Prostate gland (tissue), 2 donors: ENCODE results near the gene BAG1. TPM values are rescaled to one million over a fixed set of nuclear protein-coding genes. Genes with fewer than 3 reads are reported as not detected.

Experiments
- DNase-seq: peaks from one replicate; pipeline ENCODE4 v3.0.0-alpha.2; 2019; ENCODE audit warnings: low spot score
- H3K27ac ChIP-seq, 2 donors: fragments of 200-600 bp; sonication (generic); 2 replicates each; pipeline ENCODE4 v1.5.1; 2017 to 2019
- H3K27me3 ChIP-seq: fragments of 200-600 bp; sonication (generic); replicated peaks from 2 replicates; pipeline ENCODE4 v1.5.1; 2019; ENCODE audit not compliant: insufficient read depth
- H3K36me3 ChIP-seq, 2 donors: fragments of 200-600 bp; sonication (generic); 1 replicate in 1 of 2; 2 replicates in 1 of 2; pipeline versions ENCODE4 v1.5.1 to v1.8.1; 2017 to 2019
- H3K4me1 ChIP-seq: fragments of 200-600 bp; sonication (generic); replicated peaks from 2 replicates; pipeline ENCODE4 v1.5.1; 2019
- H3K4me3 ChIP-seq, 2 donors: fragments of 200-600 bp; sonication (generic); 2 replicates each; pipeline ENCODE4 v1.5.1; 2017 to 2019
- H3K9me3 ChIP-seq: fragments of 200-600 bp; sonication (generic); 2 replicates; pipeline ENCODE4 v1.5.1; 2017
- POLR2A ChIP-seq: fragments of 450-650 bp; IDR thresholded peaks from one replicate; pipeline ENCODE4 v1.6.1; 2016; ENCODE audit warnings: antibody characterized with exemption, mild to moderate bottlenecking
- POLR2AphosphoS5 ChIP-seq: sonication (generic); formaldehyde crosslinking; IDR thresholded peaks from one replicate; pipeline ENCODE4 v1.6.1; 2017; ENCODE audit warnings: antibody characterized with exemption
- WGBS: methylation state at CpG from one replicate; pipeline ENCODE4 v1.1.5; 2018; 5-methylcytosine and 5-hydroxymethylcytosine counted together
- intact Hi-C: fragments of 100-400 bp; cut with DNase I; formaldehyde crosslinking; loops from one replicate; pipeline ENCODE4 v1.14.2; 2022
- total RNA-seq, 2 donors: library from RNA; depleted of rRNA; stranded (reverse); fragments of >200 nt; gene quantifications; one replicate each; pipeline ENCODE4 v1.1.0, GENCODE V29; 2016
- TF ChIP-seq, protein P1 (sequence below), 4 experiments: fragments of 200-600 bp in 2 of 4; fragments of 450-650 bp in 2 of 4; sonication (generic) in 2 of 4; IDR thresholded peaks; 1 replicate in 3 of 4; 2 replicates in 1 of 4; pipeline ENCODE4 v1.5.1; 2016 to 2019; ENCODE audit warnings: antibody characterized with exemption in 4 of 4, mild to moderate bottlenecking in 2 of 4, moderate library complexity in 2 of 4

Gene BAG1
- total RNA-seq, 2 donors from 2014 or later = 94.9 to 112 TPM

DNA sequence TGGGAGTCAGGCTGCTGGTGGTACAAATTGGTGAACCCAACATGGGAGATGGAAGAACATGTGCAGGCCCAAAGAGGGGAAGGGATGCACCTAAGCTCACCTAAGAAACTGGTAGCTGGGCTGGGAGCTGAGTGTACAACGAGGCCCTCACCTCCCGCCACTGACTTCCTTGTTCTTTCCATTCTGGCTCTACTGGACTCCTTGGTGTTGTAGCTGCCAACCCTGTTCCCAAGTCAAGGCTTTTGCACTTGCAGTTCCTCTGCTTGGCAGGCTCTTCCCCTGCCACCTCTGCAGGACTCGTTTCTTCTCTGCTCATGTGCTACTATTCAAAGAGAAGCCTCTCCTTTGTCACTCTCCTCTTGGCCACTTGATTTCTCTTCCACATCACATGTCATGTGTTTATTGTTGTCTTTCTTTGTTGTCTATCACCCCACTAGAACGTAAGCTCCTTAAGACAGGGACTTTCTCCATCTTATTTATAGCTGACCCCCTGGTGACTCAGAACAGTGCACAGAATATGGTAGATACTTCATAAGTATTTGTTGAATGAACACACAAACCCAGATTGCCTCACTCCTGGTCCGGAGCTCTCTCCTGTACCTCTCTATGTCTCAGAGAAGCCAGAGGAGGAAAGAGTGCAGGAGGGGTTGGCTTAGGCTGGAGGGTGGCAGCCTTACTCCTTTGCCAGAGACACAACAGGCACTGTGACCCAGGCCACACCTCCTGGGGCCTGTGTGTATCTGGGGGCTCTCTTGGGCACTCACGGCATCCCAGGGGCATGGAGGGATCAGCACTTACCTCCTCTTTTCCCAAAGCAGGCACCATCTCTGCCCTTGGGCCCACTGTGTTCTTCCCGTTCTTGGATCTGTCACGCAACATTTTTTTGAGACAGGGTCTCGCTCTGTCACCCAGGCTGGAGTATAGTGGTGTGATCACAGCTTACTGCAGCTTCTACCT is 29.7 kb downstream of the BAG1 start:
- Histone ChIP-seq H3K27me3 (no peaks in the 10 kb centered on the region), H3K9me3 (no peaks in the 10 kb centered on the region), H3K36me3 (no peaks in the 10 kb centered on the region), H3K4me3 (no peak overlapping the region), H3K4me1 (peaks cover 9% of the 10 kb centered on the region), H3K27ac (peak overlapping the region; percentile 63 to 79)
- 72% methylated on average over 9 of the region's 9 CpGs for WGBS
- intact Hi-C loops = no loop called here
- no peak for DNase-seq
- TF ChIP-seq POLR2AphosphoS5 = no peak
- TF ChIP-seq, protein P1, sequence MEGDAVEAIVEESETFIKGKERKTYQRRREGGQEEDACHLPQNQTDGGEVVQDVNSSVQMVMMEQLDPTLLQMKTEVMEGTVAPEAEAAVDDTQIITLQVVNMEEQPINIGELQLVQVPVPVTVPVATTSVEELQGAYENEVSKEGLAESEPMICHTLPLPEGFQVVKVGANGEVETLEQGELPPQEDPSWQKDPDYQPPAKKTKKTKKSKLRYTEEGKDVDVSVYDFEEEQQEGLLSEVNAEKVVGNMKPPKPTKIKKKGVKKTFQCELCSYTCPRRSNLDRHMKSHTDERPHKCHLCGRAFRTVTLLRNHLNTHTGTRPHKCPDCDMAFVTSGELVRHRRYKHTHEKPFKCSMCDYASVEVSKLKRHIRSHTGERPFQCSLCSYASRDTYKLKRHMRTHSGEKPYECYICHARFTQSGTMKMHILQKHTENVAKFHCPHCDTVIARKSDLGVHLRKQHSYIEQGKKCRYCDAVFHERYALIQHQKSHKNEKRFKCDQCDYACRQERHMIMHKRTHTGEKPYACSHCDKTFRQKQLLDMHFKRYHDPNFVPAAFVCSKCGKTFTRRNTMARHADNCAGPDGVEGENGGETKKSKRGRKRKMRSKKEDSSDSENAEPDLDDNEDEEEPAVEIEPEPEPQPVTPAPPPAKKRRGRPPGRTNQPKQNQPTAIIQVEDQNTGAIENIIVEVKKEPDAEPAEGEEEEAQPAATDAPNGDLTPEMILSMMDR (IDR thresholded peaks at IDR 0.05) = no peak
- TF ChIP-seq POLR2A = no peak

DNA sequence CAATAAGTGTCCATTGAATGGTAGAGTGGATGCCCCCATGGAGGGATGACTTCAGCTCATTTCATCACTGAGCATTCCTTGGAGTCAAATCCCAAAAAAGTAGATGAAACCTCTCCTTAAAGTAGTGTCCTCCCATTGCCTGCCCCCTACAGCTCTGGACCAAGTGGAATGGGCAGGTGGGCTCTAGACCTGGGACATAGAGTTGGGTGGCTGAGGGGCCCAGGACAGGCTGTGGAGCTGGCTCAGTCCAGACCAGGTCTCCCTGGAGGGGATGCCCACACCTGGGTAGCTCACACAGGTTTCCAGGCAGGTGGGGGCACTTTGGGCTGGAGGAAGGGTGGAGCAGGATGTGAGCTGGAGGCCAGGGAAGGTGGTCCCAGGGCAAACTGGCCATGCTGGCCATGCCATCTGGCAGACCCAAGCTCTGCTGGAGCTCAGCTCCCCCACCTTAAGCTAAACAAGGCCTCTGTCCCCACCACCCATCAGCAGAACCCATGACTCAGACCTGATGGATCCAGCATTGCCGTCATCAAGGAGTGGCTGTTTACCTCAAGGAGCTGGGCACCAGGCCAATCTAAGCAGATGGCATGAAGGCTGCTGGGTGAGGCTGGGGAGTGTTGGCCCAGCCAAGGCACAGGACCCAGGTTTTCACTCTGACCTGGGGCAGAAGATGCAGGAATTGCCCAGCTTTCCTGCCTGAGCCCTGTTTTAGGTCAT is 30.7 kb downstream of the BAG1 start:
- Histone ChIP-seq H3K4me3 (no peak overlapping the region), H3K27me3 (no peaks in the 10 kb centered on the region), H3K36me3 (no peaks in the 10 kb centered on the region), H3K9me3 (no peaks in the 10 kb centered on the region), H3K4me1 (peaks cover 9% of the 10 kb centered on the region), H3K27ac (peak overlapping the region; percentile 63 to 79)
- TF ChIP-seq POLR2A = peak; percentile 74
- TF ChIP-seq POLR2AphosphoS5 = peak; percentile 96
- TF ChIP-seq, protein P1 (IDR thresholded peaks at IDR 0.05) = no peak
- intact Hi-C loops = no loop called here
- WGBS = 25% methylated on average over 1 of the region's 1 CpG
- peak; percentile 95 for DNase-seq

DNA sequence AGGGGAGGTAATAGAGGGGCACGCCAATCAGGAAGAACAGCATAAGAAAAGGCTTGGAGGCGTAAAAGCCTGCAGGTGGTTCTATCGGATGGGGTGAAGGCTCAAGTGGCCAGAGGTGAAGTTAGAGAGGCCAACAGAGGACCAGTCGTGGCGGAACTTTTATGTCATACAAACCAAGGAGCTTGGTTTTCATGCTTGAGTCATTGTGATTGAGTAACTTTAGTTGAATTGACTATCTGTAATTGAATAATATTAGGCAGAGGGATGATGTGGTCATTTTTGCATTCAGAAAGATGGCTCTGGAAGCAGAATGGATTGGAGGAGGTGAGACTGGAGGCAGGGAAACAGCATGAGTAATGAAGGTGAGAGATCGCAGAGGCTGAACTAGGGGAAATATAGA is 31.7 kb downstream of the BAG1 start:
- H3K9me3 ChIP-seq = no peaks in the 10 kb centered on the region
- H3K4me3 ChIP-seq = no peak overlapping the region
- no peaks in the 10 kb centered on the region for H3K36me3 ChIP-seq
- H3K4me1 ChIP-seq = peaks cover 9% of the 10 kb centered on the region
- H3K27ac ChIP-seq = no peak overlapping the region
- TF ChIP-seq POLR2A = no peak
- TF ChIP-seq POLR2AphosphoS5 = no peak
- TF ChIP-seq, protein P1 (IDR thresholded peaks at IDR 0.05) = no peak
- intact Hi-C loops = no loop called here
- no peaks in the 10 kb centered on the region for H3K27me3 ChIP-seq
- no peak for DNase-seq
- WGBS = 92% methylated on average over 6 of the region's 6 CpGs

DNA sequence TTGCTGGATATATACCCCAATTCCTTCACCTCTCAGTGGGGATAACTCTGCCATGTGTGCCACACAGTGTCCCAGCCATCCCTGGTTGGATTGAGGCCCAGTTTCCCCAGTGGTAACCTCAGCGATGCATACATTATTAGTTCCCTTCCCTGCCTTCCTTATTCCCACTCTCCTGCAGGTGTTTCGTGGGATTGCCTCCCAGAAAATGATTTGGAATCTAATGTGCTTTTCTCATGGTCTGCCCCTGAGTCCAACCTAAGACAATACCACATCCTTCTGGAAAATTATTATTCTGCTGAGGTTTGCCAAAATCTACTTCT is 32.9 kb downstream of the BAG1 start:
- H3K27ac ChIP-seq = no peak overlapping the region
- TF ChIP-seq, protein P1 (IDR thresholded peaks at IDR 0.05) = peak in 1 of 4 experiments; percentile 26
- TF ChIP-seq POLR2A (no peak), POLR2AphosphoS5 (no peak)
- no peaks in the 10 kb centered on the region for H3K36me3 ChIP-seq
- WGBS = 83% methylated on average over 2 of the region's 2 CpGs
- no peaks in the 10 kb centered on the region for H3K27me3 ChIP-seq
- H3K4me1 ChIP-seq = peaks cover 9% of the 10 kb centered on the region
- intact Hi-C loops = no loop called here
- DNase-seq = no peak
- no peak overlapping the region for H3K4me3 ChIP-seq
- no peaks in the 10 kb centered on the region for H3K9me3 ChIP-seq
